ENCODE measurements around the gene INSIG2.

The INSIG2 gene

DNA sequence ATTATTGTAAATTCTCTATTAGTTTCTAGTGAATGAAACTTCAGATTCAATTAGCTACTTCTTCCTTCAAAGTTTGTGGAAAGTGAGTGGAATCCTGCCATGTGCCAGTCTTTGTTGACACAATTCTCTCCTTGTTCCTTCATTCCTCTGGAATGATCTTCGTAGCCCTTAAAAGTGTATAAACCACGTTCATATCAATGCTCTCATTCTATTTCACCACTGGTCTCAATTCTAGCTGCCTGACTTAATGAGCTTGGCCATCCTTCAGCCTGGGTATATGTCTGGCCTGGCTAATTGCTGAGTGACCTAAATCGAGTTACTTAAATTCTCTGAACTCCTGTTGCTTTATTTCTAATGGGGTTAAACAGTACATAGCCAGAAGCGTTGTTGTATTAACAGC lies 43.5 kb downstream of the INSIG2 start:
- no peak for DNase-seq (ENCODE audit: low spot score)

DNA sequence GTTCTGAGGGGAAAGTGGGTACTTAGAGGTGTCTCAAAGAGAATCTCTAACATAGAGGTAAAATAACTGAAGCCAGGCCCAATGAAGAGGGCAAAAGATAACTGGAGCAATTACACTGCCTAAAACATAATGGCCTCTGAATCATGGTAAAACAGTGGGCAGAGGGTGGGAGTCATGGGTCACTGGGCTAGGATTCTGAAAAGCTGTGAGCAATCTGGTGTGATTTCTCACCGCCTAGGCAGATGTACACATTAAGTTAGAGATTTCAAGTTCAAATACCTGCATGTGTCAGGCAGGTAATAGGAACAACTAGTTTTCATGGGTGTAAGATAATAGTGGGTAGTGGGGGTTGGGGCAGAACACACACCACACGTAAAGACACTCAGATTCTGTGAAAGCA lies 45.6 kb downstream of the INSIG2 start:
- no peak for DNase-seq (ENCODE audit: low spot score)

DNA sequence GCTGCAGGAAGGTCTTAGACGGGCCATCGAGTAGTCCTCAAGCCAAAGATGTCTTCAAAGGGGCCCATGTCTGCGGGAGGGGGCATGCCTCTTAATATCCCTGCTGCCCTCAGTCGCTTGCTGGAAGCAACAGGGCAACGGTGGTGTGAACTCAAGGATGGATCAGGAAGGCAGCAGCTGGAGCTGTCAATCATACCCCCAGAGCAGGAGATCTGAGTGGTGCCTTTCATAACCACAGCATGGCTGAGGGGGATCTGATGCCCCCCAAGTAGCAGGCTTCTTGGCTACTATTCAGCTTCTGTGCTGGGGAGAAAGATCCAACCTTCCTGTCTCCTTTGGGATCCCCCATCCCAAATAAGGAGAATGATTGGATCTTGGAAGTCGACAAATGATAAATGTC lies 46.4 kb downstream of the INSIG2 start:
- DNase-seq (ENCODE audit: low spot score) = no peak

DNA sequence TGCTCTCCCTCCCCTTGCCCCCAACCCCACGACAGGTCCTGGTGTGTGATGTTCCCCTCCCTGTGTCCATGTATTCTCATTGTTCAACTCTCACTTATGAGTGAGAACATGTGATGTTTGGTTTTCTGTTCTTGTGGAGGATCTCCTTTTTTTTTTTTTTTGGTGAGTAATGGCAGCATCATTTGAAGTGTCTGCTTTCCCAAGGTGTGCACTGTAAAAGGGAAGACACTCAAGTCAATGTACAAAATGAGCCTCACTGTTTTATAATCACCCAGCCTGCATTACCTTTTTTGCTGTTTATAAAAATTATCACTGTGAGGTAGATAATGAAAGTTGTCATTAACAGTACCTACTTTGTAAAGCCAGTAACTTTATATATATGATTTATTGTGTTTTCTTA lies 56.9 kb downstream of the INSIG2 start:
- DNase-seq (ENCODE audit: low spot score) = no peak

DNA sequence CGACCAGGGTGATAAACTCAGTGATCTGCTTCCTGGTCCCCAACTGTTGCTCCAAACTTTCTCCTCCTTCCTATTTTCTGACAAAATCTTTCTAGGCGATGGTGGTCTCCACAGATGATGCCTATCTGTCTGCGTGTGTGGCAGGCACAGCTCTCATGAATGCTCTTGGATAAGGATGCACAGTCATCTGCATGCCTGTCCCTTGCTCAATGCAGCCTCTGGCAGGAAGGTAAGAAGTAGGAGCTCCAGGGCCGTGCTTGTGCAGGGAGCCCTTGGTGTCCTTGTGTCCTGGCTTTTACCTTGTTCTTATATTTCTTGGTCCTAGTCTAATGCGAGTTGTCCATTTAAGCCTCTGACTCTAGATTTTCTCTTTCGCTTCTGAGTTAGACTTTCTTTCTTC lies 57.5 kb downstream of the INSIG2 start:
- DNase-seq (ENCODE audit: low spot score) = no peak

DNA sequence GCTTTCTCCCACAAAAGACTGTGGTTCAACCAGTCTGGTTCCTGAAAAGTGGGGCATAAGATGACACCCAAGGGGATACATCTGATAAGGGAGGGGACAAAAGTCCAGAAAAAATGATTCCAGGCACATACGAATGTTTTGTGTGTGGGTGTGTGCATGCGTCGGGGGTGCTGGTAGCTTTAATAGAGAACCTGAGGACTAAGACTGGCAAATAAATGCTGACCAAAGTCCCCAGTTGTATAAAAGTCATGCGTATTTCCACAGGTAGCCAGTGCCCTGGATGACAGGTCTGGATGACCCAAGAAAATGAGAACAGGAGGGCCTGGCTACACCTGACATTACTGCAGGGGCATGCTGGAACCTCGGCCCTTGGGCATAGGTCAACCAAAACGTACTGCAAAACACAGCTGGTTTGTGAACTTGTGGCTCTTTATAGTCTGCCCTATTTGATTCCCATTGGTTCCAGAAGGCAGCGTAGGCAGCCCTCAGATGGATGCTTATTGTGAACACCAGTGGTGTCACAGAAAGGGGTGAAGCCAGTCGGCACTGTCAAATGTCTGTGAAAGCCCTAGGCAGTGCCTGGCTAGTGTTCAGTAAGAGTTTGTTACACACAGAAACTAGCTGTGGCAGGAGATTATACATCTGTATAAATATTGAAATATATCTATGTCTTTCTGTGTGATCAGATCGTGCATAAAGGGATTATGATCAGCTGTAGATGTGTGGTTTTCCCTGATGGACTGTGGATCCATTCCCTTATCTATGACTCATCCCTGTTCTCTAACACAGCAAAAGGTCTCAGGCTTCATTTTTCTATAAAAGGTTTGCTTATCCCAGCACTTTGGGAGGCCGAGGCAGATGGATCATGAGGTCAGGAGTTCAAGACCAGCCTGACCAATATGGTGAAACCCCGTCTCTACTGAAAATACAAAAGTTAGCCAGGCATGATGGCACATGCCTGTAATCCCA lies 58.3 kb downstream of the INSIG2 start:
- DNase-seq (ENCODE audit: low spot score) = no peak

DNA sequence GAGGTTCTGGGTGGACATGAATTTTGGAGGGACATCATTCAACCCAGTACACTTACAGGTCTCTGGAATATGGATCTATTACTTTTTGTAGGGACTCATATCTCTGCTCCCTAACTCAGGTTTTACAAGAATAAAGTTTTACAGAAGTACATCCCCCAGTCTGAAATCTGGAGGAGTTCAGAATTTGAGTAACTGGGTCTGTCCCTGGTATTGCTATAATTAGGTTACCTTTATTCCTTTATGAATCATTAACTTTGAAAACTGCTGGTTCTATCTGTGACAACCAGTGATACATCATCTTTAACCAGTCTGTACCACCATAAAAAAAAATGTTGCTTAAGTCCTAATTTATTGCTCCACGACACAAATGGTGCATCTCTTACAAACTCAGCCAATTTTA lies 59.9 kb downstream of the INSIG2 start:
- DNase-seq (ENCODE audit: low spot score) = no peak

DNA sequence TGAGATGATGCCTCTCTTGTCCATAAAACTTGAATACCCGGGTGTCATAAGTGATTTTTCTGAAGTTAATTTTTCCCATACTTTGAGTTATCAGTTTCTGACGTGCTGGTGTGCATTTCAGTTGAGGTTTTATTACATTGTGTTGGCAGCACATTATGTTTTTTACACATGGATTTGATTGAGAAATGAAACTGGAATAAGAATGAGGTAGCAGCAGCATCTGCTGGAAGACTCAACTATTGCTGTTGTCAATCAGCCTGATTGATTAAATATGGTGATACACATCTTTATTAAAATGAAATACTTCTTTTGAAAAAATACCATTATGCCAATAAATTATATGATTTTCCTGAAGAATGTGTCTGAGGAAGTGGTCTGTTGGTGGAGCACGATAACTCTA lies 60.5 kb downstream of the INSIG2 start:
- no peak for DNase-seq (ENCODE audit: low spot score)

DNA sequence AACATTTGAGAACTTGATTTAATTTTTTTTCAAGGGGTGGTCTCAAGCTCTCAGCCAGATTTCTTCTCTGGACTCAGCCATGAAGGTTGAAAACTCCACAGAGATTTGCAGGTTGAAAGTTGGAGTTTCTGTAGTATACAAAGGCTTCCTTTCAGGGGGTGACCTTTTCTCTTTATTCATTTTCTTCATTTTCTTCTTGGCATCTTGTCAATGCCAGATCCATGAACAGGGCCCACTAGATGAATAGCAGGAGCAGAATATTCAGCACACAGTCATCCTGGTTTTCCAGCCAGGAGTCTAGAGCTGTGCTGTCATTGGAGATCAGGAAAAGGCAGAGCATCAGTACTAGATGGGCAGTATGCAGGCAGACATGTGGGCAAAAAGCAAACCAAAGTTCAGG lies 62.0 kb downstream of the INSIG2 start:
- no peak for DNase-seq (ENCODE audit: low spot score)

DNA sequence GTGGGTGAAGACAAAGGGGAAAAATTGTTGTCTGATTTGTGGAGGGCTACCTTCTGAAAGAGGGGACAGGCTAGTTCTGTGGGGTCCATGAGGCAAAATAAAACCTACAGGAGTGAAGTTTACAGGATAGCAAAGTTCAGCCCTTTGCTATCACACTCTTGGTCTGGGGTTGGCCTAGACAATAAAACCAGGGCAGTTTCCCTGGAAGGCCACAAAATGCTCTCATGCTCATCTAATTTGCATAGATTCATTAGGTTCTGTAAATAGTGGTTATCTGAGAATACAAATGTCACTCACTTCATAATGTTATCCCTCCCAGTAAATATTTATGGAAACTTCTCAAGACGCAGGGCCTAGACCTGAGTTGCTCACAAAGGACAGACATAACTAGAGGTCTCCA lies 63.6 kb downstream of the INSIG2 start:
- no peak for DNase-seq (ENCODE audit: low spot score)

DNA sequence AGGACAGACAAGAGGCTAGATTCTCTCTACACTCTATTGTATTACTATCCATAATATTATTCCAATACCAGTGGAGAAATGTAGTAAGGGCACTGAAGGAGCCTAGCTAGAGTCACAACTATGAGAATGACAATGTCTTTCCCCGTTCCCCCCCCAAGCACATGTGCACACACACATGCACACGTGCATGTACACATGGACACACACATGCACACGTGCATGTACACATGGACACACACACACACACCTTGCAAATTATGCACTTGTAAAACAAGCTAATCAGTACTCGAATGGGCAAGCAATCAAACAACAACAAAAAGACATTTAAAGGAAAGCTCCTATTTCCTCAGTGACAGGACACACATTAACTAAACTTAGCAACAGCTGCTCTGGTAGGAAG lies 65.2 kb downstream of the INSIG2 start:
- DNase-seq (ENCODE audit: low spot score) = no peak

DNA sequence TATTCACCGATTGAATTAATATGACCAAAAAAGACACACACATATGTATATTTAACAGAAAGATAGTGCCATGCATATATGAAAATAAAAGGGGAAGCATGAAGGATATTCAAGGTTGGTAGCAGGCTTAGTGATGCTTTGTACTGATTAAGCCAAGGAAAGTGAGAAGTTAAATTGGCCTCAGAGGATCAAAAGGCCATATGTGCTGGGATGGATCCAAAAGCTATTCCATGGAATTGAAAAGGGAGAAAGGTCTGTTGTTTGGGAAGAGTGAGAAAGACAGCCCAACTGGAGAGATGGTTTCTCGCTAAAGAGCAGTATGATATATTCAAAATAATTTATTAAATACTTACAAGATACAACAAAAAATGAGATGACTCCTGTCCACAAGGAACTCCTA lies 65.9 kb downstream of the INSIG2 start:
- no peak for DNase-seq (ENCODE audit: low spot score)

Measured in activated CD4-positive, alpha-beta T cell treated with anti-CD3 and anti-CD28 coated beads, Interleukin-2, Interleukin-4, amounts not matched to agents 100 ng/mL and 50 ng/mL, durations not matched to agents 16 hours and 8 hours (primary cell).